ENCODE results near the gene PKP1.

PKP1 gene

GRCh38 chr1:201283836-201284553 is 689 bp downstream of the PKP1 start:
- DNase-seq, result no peak

DNA sequence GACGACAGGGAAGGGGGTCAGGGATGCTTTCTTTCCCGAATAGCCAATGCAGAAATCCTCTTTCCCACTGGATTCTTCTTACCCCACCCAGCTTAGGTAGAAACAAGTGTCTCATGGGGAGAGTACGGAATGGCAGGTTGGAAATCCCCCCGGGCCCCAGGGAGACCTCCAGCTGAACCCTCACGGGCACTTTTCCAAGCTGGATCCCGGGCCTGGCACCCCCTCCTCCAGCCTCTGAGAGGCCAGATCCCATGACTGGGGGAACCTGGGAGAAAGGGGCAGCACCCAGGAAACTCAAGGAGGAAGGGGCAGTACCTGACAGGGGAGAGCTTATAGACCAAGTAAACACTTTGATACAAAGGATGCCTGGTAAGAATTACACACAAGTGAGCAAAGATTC is 1.3 kb downstream of the PKP1 start:
- DNase-seq, result no peak

DNA sequence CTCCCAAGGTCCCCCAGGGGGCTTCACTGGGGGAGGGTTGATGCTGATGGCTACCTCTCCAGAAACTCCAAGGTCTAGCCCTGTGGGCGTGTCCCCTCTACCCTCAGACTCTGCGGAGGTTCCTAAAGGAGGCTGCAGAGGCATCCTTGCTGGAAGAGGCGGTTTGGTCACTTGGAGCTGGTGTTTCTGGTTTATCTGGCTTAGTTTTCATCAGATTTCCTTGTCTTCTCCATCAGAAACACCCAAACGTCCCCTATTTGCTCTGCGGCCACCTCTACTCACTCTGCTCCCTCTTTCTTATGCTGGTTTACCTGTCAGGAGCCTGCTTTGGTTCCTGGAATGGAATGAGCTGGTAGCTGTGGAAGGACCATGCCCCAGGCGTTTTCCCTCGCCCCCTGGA is 2.5 kb downstream of the PKP1 start:
- no peak for DNase-seq

DNA sequence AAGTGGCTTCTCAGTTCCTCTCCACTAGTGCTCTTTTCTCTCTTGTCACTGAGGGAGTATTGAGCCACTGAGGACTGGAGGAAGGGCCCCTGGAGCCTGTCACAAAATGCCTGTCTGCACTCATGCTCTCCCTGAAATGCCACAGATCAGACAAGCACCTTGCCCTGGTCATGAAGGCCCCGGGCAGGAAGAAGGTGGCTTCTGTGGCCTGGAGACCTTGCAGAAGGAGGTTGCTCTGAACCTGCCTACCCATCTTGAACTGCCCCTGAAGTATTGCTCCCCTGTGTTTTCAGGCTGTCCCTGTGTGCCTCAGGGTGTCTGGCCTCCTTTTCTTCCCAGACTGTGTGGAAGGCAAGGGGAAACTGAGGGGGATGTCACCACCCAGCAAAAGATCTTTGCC is 3.1 kb downstream of the PKP1 start:
- no peak for DNase-seq

GRCh38 chr1:201288007-201288406 is 4.7 kb downstream of the PKP1 start:
- DNase-seq, result no peak

DNA sequence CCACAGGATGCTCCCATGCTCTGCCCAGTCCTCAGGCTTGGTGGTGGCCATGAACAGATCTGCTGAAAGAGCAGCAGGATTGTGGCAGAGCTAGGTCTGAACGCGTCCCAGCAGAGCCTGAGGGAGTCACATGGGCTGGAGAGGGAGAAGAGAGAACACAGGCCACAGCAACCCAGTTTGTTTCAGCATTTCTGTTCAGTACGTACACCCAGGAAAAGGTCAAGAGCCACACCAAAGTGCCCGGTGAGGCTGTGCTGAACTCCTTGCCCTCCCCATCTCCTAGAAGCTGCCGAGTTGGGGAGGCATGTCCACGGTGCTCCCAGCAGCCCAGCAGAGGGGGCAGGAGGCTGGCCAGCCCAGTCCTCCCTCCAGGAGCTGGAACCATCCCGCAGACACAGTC is 5.5 kb downstream of the PKP1 start:
- no peak for DNase-seq

GRCh38 chr1:201290551-201290950 is 7.2 kb downstream of the PKP1 start:
- no peak for DNase-seq

DNA sequence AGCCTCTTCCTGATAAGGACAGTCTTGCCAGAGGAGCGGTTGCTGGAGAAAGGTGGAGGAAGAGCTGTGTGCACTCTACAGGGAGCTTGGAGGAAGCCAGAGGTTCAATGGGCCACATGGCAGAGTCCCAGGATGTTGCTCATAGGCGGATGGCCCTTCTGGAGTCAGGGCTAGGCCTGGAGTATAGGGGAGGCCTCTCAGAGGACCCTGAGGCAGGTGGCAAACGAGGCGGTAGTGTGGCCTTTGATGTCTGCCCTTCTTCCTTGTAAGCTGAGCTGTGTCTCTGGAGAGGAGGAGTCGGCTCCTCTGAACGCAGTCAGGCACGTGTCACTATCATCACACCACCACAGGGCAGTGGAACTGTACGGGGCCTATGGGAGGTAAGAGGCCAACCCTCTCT is 8.6 kb downstream of the PKP1 start:
- DNase-seq, result no peak

GRCh38 chr1:201294876-201295275 is 11.6 kb downstream of the PKP1 start:
- DNase-seq, result no peak

- DNase-seq, result no peak
These were observed 12.0 kb downstream of the PKP1 start for GRCh38 chr1:201295346-201295745.

GRCh38 chr1:201295861-201296260 is 12.6 kb downstream of the PKP1 start:
- no peak for DNase-seq

DNA sequence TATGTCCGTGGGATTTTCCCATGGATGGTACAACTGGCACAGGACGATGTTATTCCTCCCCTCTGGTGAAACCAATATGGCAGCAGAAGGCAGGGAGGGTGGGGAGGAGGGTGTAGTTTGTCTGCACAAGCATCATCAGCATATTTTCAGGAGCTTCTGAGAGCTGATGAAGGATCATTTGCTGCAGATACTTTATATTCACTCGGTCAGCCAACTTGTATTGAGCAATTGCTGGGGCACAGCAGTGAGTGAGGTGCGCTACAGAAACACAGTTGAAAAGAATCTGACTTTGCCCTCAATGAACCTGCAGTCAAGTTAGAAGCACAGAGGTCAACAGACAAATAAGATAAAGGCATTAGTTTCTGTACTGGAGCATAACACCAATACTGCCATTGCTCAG is 13.0 kb downstream of the PKP1 start:
- DNase-seq, result no peak

DNA sequence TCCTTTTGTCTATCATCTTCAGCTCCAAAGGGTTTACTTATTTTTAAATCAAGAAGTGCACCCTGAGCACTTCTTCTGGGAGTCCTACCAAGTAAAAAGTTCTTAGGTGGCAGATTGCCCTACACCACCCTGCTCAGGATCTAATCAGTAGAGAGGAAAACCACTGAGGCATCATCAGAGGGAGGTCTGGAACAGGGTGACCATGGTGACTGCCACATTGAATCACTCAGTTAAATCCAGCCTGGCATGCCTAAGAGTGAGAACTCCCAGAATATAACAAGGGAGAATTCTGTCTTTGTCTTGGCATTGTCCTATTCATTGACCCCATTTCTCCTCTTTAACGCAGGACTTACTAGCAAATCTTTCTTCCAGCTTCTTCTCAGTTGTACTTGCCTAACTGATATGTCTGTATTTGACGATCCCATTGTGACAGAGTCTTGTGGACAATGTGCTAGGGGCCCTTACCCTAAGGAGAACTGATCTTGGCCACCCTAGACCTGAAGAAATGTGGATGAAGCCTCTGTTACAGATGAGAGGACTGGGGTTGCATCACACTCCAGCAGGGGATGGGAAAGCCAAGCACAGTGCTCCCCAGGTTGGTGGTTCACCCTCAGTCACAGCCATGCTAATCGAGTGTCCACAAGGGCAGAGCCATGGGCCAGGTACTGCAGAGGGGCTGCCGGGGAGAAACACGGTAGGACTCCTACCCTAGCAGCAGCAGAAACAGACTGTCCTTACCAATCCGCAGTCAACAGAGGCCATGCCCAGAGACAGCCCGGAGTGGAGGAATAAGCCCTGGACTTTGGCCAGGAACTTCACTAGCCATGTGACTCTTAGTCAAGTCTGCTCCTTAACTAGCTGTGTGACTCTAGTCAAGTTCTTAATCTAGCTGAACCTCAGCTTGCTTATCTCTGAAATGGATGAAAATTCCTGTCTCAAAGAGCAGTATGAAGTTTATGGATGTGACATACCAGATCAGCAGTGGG is 15.4 kb downstream of the PKP1 start:
- no peak for DNase-seq

GRCh38 chr1:201299968-201300367 is 16.7 kb downstream of the PKP1 start:
- no peak for DNase-seq

DNA sequence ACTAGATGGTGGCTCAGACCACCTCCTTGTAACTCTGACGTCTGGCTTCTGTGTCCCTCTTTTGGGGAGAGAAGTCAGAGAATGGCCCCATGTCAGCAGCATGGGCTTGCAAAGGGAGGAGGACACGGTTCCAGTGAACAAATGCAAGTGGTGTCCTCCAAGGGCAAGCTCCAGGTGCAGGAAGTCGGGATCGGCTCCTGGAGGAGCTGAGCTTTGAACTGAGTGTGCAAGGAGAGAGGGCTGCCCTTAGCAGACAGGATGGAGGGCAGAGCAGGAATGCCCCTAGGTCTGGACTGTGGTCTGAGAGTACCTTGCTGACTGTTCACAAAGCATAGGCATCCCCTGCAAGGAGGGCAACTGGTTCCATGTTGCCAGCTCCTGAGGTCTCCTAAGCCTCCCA is 17.3 kb downstream of the PKP1 start:
- DNase-seq, result no peak

GRCh38 chr1:201302163-201303152 is 19.2 kb downstream of the PKP1 start:
- DNase-seq, result no peak

GRCh38 chr1:201304126-201304525 is 20.8 kb downstream of the PKP1 start:
- no peak for DNase-seq

DNA sequence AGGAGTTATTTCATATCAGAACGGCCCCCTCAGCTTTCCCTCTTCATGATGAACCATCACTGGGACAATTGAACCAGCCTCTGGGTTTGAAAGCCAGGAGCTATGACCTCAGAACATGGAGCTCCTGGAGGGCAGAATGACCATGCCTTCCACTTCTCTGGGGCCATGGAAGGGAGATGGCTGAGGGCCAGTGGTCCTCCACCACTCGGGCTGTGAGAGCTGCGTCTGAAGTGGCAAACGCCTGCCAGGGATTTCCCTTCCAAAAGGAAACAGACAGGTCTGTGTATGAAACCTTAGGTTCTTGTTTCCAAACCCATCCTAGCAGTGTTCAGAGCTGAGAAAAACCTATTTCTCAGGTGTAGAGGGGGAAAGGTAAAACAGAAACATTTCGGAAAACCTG is 22.5 kb downstream of the PKP1 start:
- DNase-seq, result no peak

- DNase-seq, result no peak
These were observed 23.9 kb downstream of the PKP1 start for GRCh38 chr1:201307231-201307630.

DNA sequence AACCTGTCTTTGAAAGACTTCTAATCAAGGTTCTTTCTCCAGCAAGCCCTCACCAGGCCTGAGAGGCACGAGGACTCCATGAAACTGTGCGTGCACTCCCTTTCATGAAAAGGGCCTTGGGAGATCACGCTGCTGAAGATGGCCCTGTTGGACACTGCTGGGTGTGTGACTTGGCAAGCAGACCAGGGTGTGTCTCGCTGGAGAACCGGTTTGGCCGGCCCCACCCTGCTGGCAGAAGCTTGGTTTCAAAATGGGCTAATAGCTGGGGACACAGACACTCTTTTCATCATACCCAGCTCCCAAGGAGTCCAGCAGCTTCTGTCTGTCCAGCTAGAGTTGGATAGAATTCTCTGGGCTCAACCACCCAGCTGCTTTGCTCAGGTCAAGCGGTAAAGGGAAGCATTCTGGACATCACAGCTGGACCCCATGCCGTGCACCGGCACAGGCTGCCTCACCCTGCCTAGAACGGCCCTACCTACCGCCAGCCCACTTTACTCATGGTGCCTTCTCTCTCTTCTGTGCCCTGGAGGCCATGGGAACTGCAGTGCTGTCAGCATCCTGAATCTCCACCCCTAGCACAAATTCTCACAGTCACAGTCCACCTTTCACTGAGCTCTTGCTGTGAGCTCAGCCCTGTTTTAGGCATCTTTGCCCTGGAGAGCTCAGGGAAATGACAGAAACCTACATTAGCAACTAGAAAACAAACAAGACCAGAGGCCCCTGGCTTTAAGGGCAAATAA is 24.6 kb downstream of the PKP1 start:
- DNase-seq, result peak; percentile 69

DNA sequence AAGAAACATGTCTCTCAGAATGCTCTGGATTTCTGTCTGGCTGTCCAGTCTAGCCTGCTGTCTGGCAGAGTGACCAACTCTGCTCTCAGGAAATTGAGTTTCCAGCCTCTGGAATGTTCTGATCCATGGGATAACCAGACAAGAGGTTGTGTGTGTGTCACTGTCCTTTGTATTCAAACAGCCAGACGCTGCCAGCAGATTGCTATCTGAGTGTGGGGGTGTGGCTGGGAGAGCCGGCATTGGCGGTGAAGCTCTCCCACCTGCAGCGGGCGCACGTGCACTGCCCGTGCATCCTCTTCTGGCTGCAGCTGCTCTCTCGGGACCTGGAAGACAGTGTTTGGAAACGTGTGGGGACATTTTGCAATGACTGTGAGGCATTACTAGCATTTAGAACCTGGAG is 26.1 kb downstream of the PKP1 start:
- DNase-seq, result peak; percentile 90

All from NCI-H146 (cell line).